Measurements from ENCODE around the gene MAFG.

MAFG gene

GRCh38 chr17:81914103-81914850 lies 13.3 kb downstream of the MAFG start:
- Histone ChIP-seq H3K27ac (no peak overlapping the region), H3K4me3 (no peak overlapping the region)
- TF ChIP-seq CTCF (IDR thresholded peaks at IDR 0.05) = no peak
- no peak for DNase-seq (ENCODE audit: low spot score)

- Histone ChIP-seq H3K27ac (no peak overlapping the region), H3K4me3 (no peak overlapping the region)
- TF ChIP-seq CTCF (IDR thresholded peaks at IDR 0.05) = no peak
These were observed 14.0 kb downstream of the MAFG start for GRCh38 chr17:81913394-81914102.

GRCh38 chr17:81912441-81913309 lies 14.9 kb downstream of the MAFG start:
- Histone ChIP-seq H3K4me3 (no peak overlapping the region), H3K27ac (no peak overlapping the region)
- DNase-seq (ENCODE audit: low spot score) = no peak
- TF ChIP-seq CTCF (IDR thresholded peaks at IDR 0.05) = no peak

More at GRCh38 chr17:81913394-81914102, 14.0 kb downstream of the MAFG start:
- no peak for DNase-seq (ENCODE audit: low spot score)

- DNase-seq (ENCODE audit: low spot score) = no peak
- Histone ChIP-seq H3K27ac (peak overlapping the region; percentile 72 to 87), H3K4me3 (no peak overlapping the region)
- TF ChIP-seq CTCF (IDR thresholded peaks at IDR 0.05) = no peak
These were observed 15.6 kb downstream of the MAFG start for GRCh38 chr17:81911969-81912368.

- TF ChIP-seq CTCF (IDR thresholded peaks at IDR 0.05) = no peak
- Histone ChIP-seq H3K4me3 (peak within 1 kb of the TSS; percentile 86), H3K27ac (peak within 1 kb of the TSS; percentile 72 to 87)
- DNase-seq (ENCODE audit: low spot score) = peak; percentile 93
These were observed 16.1 kb downstream of the MAFG start, which contains the start of gene PCYT2 for GRCh38 chr17:81911277-81911961. PCYT2 (minus strand) TSS chr17:81911399; CDS start chr17:81911355, 44 bp downstream.

GRCh38 chr17:81910840-81911276 lies 16.7 kb downstream of the MAFG start:
- no peak for DNase-seq (ENCODE audit: low spot score)
- H3K4me3 ChIP-seq = peak overlapping the region; percentile 86
- TF ChIP-seq CTCF (IDR thresholded peaks at IDR 0.05) = no peak
- peak overlapping the region; percentile 1 to 87 for H3K27ac ChIP-seq
